ACC112 (cell line): ENCODE measurements around the gene RAB6B.
"Not testable (repeated sequence)": the region's sequence is repeated elsewhere in the genome, so short reads cannot be mapped to it uniquely, and the experiment has no call there.

Source experiments
- H2AFZ ChIP-seq: fragments of 200-600 bp; sonication (generic); one replicate; pipeline ENCODE4 v1.6.0; 2017; ENCODE audit warnings: antibody characterized with exemption, low read length; ENCODE audit not compliant: unreplicated experiment
- H3K27ac ChIP-seq: fragments of 200-600 bp; sonication (generic); 2 replicates; pipeline ENCODE4 v1.5.1; 2014; ENCODE audit warnings: low read depth, mild to moderate bottlenecking, antibody characterized with exemption, low read length, moderate library complexity
- H3K27me3 ChIP-seq: fragments of 200-600 bp; sonication (generic); 2 replicates; pipeline ENCODE4 v1.6.1; 2014; ENCODE audit warnings: mild to moderate bottlenecking, antibody characterized with exemption, low read length, moderate library complexity, mixed read lengths; ENCODE audit not compliant: insufficient read depth
- H3K36me3 ChIP-seq: fragments of 200-600 bp; sonication (generic); 2 replicates; pipeline ENCODE4 v1.6.1; 2016; ENCODE audit warnings: mild to moderate bottlenecking, antibody characterized with exemption, low read length, moderate library complexity, mixed read lengths; ENCODE audit not compliant: insufficient read depth
- H3K4me1 ChIP-seq: fragments of 200-600 bp; sonication (generic); one replicate; pipeline ENCODE4 v1.6.1; 2016; ENCODE audit warnings: low read length, mixed read lengths; ENCODE audit not compliant: insufficient read depth, unreplicated experiment, control insufficient read depth
- H3K4me3 ChIP-seq: fragments of 200-600 bp; sonication (generic); 2 replicates; pipeline ENCODE4 v1.5.1; 2014; ENCODE audit warnings: mild to moderate bottlenecking, low read depth, low read length
- H3K79me2 ChIP-seq: fragments of 200-600 bp; sonication (generic); one replicate; pipeline ENCODE4 v1.6.0; 2016; ENCODE audit warnings: low read length; ENCODE audit not compliant: control insufficient read depth, unreplicated experiment, insufficient read depth

The RAB6B gene

DNA sequence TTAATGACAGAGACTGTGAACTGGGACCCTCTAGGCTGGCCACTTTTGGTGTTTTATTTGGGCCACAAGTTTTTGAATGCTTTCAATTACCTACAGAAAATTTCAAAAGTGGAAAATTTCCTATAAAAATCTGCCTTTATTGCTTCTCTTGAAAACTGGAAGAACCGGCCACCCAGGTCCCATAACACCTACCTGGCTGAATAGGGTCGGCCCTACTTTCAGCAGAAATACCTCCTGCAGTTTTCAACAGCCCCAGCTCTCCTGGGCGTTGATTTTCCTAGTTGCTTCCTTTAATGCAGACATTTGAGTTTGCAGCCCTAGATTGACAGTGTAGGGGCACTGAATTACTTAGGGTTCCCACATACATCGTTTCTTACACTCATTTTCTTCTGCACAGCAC lies 90.8 kb downstream of the RAB6B start:
- H3K27me3 ChIP-seq, result peaks cover 19% of the 10 kb centered on the region
- H3K4me1 ChIP-seq, result peaks cover 12% of the 10 kb centered on the region
- H2AFZ ChIP-seq, result peak overlapping the region; percentile 73
- peaks cover 13% of the 10 kb centered on the region for H3K36me3 ChIP-seq
- H3K4me3 ChIP-seq, result peak overlapping the region; percentile 84
- no peak overlapping the region for H3K27ac ChIP-seq
- H3K79me2 ChIP-seq, result peaks cover 24% of the 10 kb centered on the region

DNA sequence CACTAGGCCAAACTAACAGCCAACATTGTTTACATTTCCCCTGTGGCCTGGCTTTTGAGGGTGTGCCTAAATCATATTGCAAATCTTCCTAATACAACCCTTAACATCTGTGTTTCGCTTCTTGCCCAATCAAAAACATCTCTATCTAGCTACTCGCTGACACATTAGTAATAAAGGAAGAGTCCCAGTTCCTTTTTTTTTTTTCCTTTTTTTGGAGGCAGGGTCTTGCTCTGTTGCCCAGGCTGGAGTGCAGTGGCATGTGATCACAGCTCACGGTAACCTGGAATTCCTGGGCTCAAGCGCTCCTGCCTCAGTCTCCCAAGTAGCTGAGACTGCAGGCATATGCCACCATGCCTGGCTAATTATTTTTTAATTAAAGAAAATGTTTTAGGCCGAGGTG lies 92.2 kb downstream of the RAB6B start:
- peaks cover 12% of the 10 kb centered on the region for H3K36me3 ChIP-seq
- peaks cover 30% of the 10 kb centered on the region for H3K27me3 ChIP-seq
- no peak overlapping the region for H3K4me3 ChIP-seq
- H3K4me1 ChIP-seq, result peaks cover 12% of the 10 kb centered on the region
- H3K79me2 ChIP-seq, result peaks cover 24% of the 10 kb centered on the region
- no peak overlapping the region for H3K27ac ChIP-seq
- no peak overlapping the region for H2AFZ ChIP-seq

DNA sequence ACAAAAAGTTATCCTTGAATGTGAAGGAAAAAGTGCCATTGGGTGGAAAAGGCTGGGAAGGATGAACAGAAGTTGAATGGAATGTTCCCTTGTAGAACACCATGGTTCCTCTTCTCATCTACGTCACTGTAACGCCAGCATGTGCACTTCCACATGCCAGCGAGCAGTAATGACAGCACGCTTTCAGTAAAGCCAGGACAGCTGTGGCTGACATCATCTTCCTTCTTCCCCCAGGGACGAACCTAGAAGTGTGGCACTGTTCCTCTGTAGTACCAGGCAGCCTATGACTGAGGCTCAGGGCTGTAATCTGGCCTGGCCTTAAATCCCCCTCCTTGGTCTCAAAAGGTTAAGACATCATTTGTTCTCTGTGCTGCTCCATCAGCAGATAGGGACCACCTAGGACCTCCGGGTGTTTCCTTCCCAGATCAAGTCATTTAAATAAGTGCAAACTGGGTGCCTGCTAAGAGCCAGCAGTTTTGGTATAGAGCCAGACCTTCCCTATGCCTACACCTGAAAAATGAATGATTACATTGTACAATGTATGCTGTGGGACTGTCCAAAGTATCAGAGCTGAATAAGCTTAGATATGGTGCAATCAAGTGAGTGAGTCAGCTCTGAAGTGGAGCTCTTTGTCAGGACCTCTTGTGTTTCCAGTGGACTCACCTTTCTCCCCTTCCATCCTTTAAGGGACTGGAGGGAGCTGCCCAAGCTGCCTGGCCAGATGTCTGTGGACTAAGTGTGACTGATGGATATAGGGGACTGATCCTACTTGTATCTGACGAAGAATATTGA lies 95.7 kb downstream of the RAB6B start:
- H2AFZ ChIP-seq, result no peak overlapping the region
- H3K27ac ChIP-seq, result no peak overlapping the region
- peaks cover 42% of the 10 kb centered on the region for H3K27me3 ChIP-seq
- no peak overlapping the region for H3K4me3 ChIP-seq
- no peaks in the 10 kb centered on the region for H3K4me1 ChIP-seq
- H3K36me3 ChIP-seq, result no peaks in the 10 kb centered on the region
- H3K79me2 ChIP-seq, result no peaks in the 10 kb centered on the region

DNA sequence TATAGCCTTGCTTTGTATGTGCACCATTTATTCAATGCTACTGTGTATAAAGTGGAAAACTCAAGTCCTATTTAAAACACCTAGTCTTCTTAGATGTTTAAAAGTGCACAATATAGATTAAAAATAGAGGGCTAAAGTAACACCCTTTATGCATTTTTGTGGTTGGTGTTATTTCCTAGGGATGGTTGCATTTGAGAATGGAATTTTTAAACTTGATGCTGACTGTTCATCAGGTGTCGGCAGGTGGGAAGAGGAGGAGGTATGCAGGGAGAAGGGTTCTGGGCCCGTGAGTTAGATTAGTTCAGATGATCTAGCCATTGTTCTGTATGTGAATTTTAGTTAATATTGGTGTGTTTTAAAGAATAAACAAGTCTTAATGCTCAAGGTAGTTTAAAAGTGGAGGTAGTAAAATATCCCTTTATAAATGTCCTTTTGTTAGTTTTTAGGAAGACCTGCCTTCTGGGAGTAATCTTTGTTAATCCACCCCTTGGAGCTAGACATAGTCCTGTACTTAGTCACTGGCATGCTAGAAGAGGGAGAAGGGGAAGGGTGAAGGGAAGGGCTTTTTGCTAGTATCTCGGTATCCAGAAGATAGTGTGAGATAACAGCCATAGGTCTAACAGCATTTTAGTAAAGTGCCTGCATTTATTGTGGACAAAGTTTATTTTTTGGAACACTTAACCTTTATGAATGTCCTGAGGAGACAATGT lies 98.1 kb downstream of the RAB6B start:
- no peaks in the 10 kb centered on the region for H3K4me1 ChIP-seq
- H3K79me2 ChIP-seq, result no peaks in the 10 kb centered on the region

DNA sequence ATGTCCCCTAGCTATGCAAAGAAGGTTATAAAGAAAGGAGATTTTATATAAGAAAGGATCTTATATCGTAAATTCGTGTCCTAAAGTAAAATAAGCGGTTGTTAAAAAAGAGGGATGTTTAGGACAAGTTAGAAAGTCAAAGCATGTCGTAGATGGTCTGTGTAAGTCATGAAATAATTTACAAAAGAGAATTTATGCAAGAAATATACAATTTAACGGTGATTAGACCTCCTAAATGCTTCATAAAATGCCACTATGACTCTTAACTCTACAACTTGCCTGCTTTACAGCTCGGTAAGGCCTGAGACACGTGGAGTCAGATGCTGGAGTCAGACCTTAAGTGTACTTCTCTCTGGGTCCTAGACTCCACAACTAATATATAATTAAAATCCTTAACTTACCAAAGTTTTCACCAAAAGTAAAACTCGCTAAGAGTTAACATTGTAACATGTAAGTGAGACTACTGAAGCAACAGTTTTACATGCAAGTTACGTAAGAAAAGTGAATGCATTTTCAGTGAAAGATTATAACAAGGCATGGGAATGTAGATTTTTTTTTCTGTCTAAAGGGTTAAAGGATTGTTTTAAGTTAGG lies 103.4 kb downstream of the RAB6B start:
- no peak overlapping the region for H3K27ac ChIP-seq
- no peaks in the 10 kb centered on the region for H3K4me1 ChIP-seq
- no peaks in the 10 kb centered on the region for H3K36me3 ChIP-seq
- H3K79me2 ChIP-seq, result no peaks in the 10 kb centered on the region
- peaks cover 27% of the 10 kb centered on the region; the same call in 1 of the 2 replicates for H3K27me3 ChIP-seq
- no peak overlapping the region for H2AFZ ChIP-seq
- H3K4me3 ChIP-seq, result no peak overlapping the region

More for the DNA sequence above, 98.1 kb downstream of the RAB6B start:
- Histone ChIP-seq H3K27me3 (peaks cover 40% of the 10 kb centered on the region), H3K4me3 (no peak overlapping the region), H3K27ac (no peak overlapping the region), H2AFZ (no peak overlapping the region), H3K36me3 (no peaks in the 10 kb centered on the region)

DNA sequence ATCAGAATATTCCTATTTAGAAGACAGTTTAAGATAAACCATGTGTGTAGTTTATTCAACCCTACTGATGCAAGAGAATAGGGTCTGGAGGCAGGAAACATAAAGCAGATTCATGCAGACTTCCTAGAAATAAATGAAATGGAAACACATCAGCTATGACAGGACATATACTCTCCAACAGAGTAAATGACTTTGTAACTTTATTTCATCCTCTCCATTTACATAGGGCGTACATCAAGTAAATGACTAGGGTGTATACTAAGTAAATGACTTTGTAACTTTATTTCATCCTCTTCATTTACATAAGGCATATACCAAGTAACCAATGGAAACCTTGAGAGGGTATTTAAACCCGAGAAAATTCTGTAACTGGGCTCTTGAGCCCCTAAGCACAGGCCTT lies 107.7 kb downstream of the RAB6B start:
- Histone ChIP-seq H3K4me3 (no peak overlapping the region), H3K4me1 (no peaks in the 10 kb centered on the region), H3K36me3 (no peaks in the 10 kb centered on the region), H3K27me3 (peaks cover 26% of the 10 kb centered on the region; the same call in 1 of the 2 replicates), H3K27ac (no peak overlapping the region), H2AFZ (no peak overlapping the region), H3K79me2 (no peaks in the 10 kb centered on the region)

GRCh38 chr3:133783762-133784161 lies 111.9 kb downstream of the RAB6B start:
- H3K27me3 ChIP-seq, result peaks cover 47% of the 10 kb centered on the region
- no peaks in the 10 kb centered on the region for H3K36me3 ChIP-seq
- H2AFZ ChIP-seq, result no peak overlapping the region
- no peak overlapping the region for H3K27ac ChIP-seq
- H3K79me2 ChIP-seq, result no peaks in the 10 kb centered on the region
- no peaks in the 10 kb centered on the region for H3K4me1 ChIP-seq
- no peak overlapping the region for H3K4me3 ChIP-seq

DNA sequence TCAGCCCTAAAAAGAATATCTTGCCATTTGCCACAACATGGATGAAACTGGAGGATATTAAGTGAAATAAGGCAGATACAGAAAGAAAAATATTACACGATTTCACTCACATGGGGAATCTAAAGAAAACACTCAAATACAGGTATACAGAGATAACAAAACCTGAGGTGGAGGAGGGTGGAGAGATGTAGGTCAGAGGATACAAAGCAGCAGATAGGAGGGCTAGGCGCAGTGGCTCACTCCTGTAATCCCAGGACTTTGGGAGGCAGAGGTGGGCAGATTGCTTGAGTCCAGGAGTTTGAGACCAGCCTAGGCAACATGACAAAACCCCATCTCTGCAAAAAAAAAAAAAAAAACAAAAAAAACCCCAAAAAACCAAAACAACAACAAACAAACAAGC lies 113.2 kb downstream of the RAB6B start:
- Histone ChIP-seq H3K4me1 (no peaks in the 10 kb centered on the region), H3K36me3 (no peaks in the 10 kb centered on the region), H3K4me3 (no peak overlapping the region), H3K27me3 (peaks cover 47% of the 10 kb centered on the region), H3K27ac (no peak overlapping the region), H2AFZ (no peak overlapping the region), H3K79me2 (no peaks in the 10 kb centered on the region)

DNA sequence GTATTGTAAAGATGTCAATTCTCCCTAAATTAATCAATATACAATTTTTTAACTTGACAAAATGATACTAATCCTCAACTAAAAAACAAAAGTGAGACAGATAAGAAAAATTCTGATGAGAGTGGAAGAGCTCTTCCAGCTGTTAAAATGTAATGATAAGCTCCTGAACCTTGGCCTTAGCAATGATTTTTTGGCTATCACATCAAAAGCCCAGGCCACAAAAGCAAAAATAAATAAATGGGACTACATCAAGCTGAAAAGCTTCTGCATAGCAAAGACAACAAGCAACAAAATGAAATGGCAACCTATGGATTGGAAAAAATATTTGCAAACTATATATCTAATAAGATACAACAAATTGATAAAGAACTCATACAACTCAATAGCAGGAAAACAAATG lies 114.1 kb downstream of the RAB6B start:
- Histone ChIP-seq H3K27ac (no peak overlapping the region), H3K79me2 (no peaks in the 10 kb centered on the region), H2AFZ (no peak overlapping the region), H3K4me1 (no peaks in the 10 kb centered on the region), H3K27me3 (peaks cover 48% of the 10 kb centered on the region), H3K4me3 (no peak overlapping the region), H3K36me3 (no peaks in the 10 kb centered on the region)

DNA sequence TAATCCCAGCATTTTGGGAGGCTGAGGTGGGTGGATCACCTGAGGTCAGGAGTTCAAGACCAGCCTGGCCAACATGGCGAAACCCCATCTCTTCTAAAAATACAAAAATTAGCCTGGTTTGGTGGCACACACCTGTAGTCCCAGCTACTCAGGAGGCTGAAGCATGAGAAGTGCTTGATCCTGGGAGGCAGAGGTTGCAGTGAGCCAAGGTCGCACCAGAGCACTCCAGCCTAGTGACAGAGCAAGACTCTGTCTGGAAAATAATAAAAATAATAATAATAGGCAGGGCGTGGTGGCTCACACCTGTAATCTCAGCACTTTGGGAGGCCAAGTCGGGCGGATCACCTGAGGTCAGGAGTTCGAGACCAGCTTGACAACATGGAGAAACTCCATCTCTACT lies 114.9 kb downstream of the RAB6B start:
- H3K27me3 ChIP-seq, result peaks cover 56% of the 10 kb centered on the region
- H2AFZ ChIP-seq, H3K4me1 ChIP-seq, H3K36me3 ChIP-seq, H3K79me2 ChIP-seq, H3K4me3 ChIP-seq, H3K27ac ChIP-seq: not testable (repeated sequence)
